OCI-LY7 (cell line): ENCODE results near the gene HOGA1. TPM values are rescaled to one million over a fixed set of nuclear protein-coding genes. Genes with fewer than 3 reads are reported as not detected.

ENCODE experiments used
- BruUV-seq: library from RNA; stranded (reverse); fragments of 400-500 nt; replicated peaks from 2 replicates; lab custom pipeline; 2021; lab: Mats Ljungman, UMichigan
- CTCF ChIA-PET: fragments of 300-600 bp; sonication (Branson Sonifier 250); formaldehyde crosslinking; loops from one replicate; lab custom pipeline; 2022; ENCODE audit warnings: antibody characterized with exemption; ENCODE audit not compliant: unreplicated experiment; lab: Charles Lee
- POLR2A ChIA-PET: fragments of 300-600 bp; sonication (Branson Sonifier 250); formaldehyde crosslinking; loops from one replicate; lab custom pipeline; 2022; ENCODE audit warnings: antibody characterized with exemption; lab: Charles Lee
- DNase-seq: peaks from one replicate; pipeline ENCODE4 v3.0.0-alpha.2; 2015; ENCODE audit warnings: low spot score
- H2AFZ ChIP-seq: fragments of 200-600 bp; sonication (generic), shearing (Covaris generic); 2 replicates; pipeline ENCODE4 v1.6.1; 2014; ENCODE audit warnings: mild to moderate bottlenecking, antibody characterized with exemption, low read length, moderate library complexity
- H3K27ac ChIP-seq: fragments of 200-600 bp; sonication (generic); 2 replicates; pipeline ENCODE4 v1.5.1; 2014; ENCODE audit warnings: mixed run types, low read depth, mild to moderate bottlenecking, moderate library complexity, low read length, inconsistent platforms; ENCODE audit not compliant: poor library complexity, severe bottlenecking
- H3K36me3 ChIP-seq: fragments of 200-600 bp; sonication (generic); 2 replicates; pipeline ENCODE4 v1.6.1; 2014; ENCODE audit warnings: mild to moderate bottlenecking, antibody characterized with exemption, low read length, moderate library complexity, mixed read lengths; ENCODE audit not compliant: insufficient read depth
- H3K4me1 ChIP-seq: fragments of 200-600 bp; sonication (generic); 2 replicates; pipeline ENCODE4 v1.5.1; 2014; ENCODE audit warnings: mild to moderate bottlenecking, low read length; ENCODE audit not compliant: insufficient read depth, poor library complexity, severe bottlenecking
- H3K4me2 ChIP-seq: fragments of 200-600 bp; sonication (generic); 2 replicates; pipeline ENCODE4 v1.6.1; 2014; ENCODE audit warnings: mild to moderate bottlenecking, low read length
- H3K4me3 ChIP-seq: fragments of 200-600 bp; sonication (generic); 2 replicates; pipeline ENCODE4 v1.5.1; 2014; ENCODE audit warnings: mild to moderate bottlenecking, low read depth, low read length; ENCODE audit not compliant: poor library complexity, severe bottlenecking
- H3K79me2 ChIP-seq: fragments of 200-600 bp; sonication (generic); 2 replicates; pipeline ENCODE4 v1.6.1; 2016; ENCODE audit warnings: low read depth, mild to moderate bottlenecking, low read length, moderate library complexity, mixed read lengths; ENCODE audit not compliant: insufficient read depth
- H3K9me2 ChIP-seq: fragments of 200-600 bp; sonication (generic); 2 replicates; pipeline ENCODE4 v1.6.1; 2016; ENCODE audit warnings: mild to moderate bottlenecking, low read length, mixed read lengths; ENCODE audit not compliant: insufficient read depth
- H3K9me3 ChIP-seq: fragments of 200-600 bp; sonication (generic); 2 replicates; pipeline ENCODE4 v1.6.1; 2014; ENCODE audit warnings: mild to moderate bottlenecking, mixed run types, low read length, mixed read lengths
- H4K20me1 ChIP-seq: fragments of 200-600 bp; sonication (generic); 2 replicates; pipeline ENCODE4 v1.6.1; 2014; ENCODE audit warnings: mild to moderate bottlenecking, antibody characterized with exemption, low read length, moderate library complexity, mixed read lengths; ENCODE audit not compliant: insufficient read depth
- EZH2phosphoT487 ChIP-seq: fragments of 200-600 bp; sonication (generic); IDR thresholded peaks from 2 replicates; pipeline ENCODE4 v1.6.1; 2018; ENCODE audit warnings: low read depth, borderline replicate concordance, mild to moderate bottlenecking, mixed run types, antibody characterized with exemption, low read length, moderate library complexity, mixed read lengths
- intact Hi-C: fragments of 100-400 bp; cut with micrococcal nuclease; formaldehyde crosslinking; loops from one replicate; pipeline ENCODE4 v1.10.0; 2022; ENCODE audit not compliant: unreplicated experiment
- total RNA-seq, 2 experiments: library from RNA; depleted of rRNA in 1 of 2; stranded (reverse); fragments of >200 nt in 1 of 2; shearing (Covaris generic) in 1 of 2; gene quantifications; 2 replicates each; pipeline ENCODE4 v1.2.3, GENCODE V29; 2014 to 2022
- TF ChIP-seq, protein P1 (sequence below): fragments of 200-600 bp; sonication (generic); conservative IDR thresholded peaks from 2 replicates; pipeline ENCODE4 v1.5.1; 2014; ENCODE audit warnings: mild to moderate bottlenecking, antibody characterized with exemption, low read length, moderate library complexity, mixed read lengths

The HOGA1 gene
- total RNA-seq, 2 experiments from 2014 or later = 0.25 TPM; not detected in 1

DNA sequence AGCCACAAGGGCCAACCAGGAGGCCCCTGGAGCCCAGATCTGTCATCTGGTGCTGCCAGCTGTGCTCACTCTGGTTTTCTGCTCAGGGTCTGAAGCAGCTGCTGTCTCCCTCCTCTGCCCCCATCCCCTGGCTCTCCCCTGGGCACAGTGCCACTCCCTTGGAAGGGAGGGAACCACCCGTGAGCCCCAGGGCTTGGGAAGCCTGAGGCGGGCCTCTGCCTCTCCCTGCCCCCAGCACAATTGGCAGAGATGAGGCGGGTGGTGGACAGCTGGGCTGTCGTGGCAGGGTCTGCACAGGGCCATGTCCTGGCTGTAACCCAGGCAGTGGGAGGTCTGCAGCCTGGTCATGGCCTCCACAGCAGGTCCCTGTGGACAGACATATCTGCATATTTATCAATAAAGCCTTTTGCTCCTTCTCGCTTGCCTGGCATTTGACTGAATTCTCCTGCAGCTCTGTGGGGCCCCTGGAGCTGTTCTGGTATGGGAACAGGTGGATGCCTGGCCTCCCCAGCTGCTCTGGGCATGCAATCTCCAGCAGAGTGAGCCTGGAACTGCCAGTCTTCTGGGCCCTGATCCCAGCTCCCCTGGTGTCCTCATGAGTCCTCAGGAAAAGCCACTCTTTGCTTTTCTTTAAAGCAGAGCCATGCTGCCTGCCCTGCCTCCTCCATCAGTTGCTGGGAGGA, 13.3 kb upstream of the HOGA1 start:
- H2AFZ ChIP-seq = no peak overlapping the region
- H3K9me2 ChIP-seq = no peaks in the 10 kb centered on the region
- H4K20me1 ChIP-seq = no peaks in the 10 kb centered on the region
- H3K4me1 ChIP-seq = no peaks in the 10 kb centered on the region
- no peak overlapping the region for H3K4me2 ChIP-seq
- no TSS peak for BruUV-seq
- POLR2A ChIA-PET = no interaction called here
- no peaks in the 10 kb centered on the region for H3K79me2 ChIP-seq
- H3K36me3 ChIP-seq = no peaks in the 10 kb centered on the region
- TF ChIP-seq, protein P1, sequence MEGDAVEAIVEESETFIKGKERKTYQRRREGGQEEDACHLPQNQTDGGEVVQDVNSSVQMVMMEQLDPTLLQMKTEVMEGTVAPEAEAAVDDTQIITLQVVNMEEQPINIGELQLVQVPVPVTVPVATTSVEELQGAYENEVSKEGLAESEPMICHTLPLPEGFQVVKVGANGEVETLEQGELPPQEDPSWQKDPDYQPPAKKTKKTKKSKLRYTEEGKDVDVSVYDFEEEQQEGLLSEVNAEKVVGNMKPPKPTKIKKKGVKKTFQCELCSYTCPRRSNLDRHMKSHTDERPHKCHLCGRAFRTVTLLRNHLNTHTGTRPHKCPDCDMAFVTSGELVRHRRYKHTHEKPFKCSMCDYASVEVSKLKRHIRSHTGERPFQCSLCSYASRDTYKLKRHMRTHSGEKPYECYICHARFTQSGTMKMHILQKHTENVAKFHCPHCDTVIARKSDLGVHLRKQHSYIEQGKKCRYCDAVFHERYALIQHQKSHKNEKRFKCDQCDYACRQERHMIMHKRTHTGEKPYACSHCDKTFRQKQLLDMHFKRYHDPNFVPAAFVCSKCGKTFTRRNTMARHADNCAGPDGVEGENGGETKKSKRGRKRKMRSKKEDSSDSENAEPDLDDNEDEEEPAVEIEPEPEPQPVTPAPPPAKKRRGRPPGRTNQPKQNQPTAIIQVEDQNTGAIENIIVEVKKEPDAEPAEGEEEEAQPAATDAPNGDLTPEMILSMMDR = no peak
- TF ChIP-seq EZH2phosphoT487 = no peak
- H3K4me3 ChIP-seq = no peak overlapping the region
- DNase-seq = no peak
- H3K27ac ChIP-seq = no peak overlapping the region
- CTCF ChIA-PET = interaction anchor here (1.5 kb wide), 1 partner anchor 42 kb away, joined by 5 read pairs; no protein-coding TSS in a partner anchor
- intact Hi-C loops = loop anchor here (5.0 kb wide), 1 partner anchor 161 kb away; no protein-coding TSS in a partner anchor
- no peaks in the 10 kb centered on the region for H3K9me3 ChIP-seq

DNA sequence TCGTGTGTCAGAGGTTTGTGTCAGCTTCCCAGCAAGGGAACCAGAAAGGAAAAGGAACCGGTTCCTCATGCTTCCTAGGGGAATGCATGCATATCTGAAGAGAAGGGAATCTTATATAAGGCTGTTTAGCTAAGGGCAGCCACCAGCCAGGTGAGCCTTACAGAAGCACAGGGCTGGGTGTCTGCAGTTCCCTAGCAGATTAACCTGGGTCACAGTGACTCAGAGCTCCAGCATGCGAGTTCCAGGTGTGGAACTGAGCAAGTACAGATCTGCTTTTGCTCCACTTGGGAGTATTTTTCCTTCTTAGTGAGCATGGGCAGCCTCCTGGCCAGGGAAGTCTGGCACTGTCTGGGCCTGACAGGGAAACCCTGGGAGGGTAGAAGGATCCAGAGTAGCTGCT, 12.6 kb upstream of the HOGA1 start:
- H3K9me3 ChIP-seq = no peaks in the 10 kb centered on the region
- H3K4me3 ChIP-seq = no peak overlapping the region
- no peaks in the 10 kb centered on the region for H3K4me1 ChIP-seq
- no peaks in the 10 kb centered on the region for H3K79me2 ChIP-seq
- H3K27ac ChIP-seq = no peak overlapping the region
- H2AFZ ChIP-seq = no peak overlapping the region
- POLR2A ChIA-PET = interaction anchor here (1.3 kb wide), 1 partner anchor 39 kb away, joined by 3 read pairs; no protein-coding TSS in a partner anchor
- CTCF ChIA-PET = interaction anchor here (0.6 to 1.6 kb wide), 4 partner anchors 10 to 59 kb away, joined by 3 to 5 read pairs (median 3); no protein-coding TSS in a partner anchor
- H3K36me3 ChIP-seq = no peaks in the 10 kb centered on the region
- H3K4me2 ChIP-seq = no peak overlapping the region
- no peak for TF ChIP-seq EZH2phosphoT487
- TF ChIP-seq, protein P1 = no peak
- DNase-seq = no peak
- H3K9me2 ChIP-seq = no peaks in the 10 kb centered on the region
- H4K20me1 ChIP-seq = no peaks in the 10 kb centered on the region
- BruUV-seq = no TSS peak
- intact Hi-C loops = loop anchor here (1.0 to 5.0 kb wide), 2 partner anchors 41 to 161 kb away; no protein-coding TSS in a partner anchor
